ENCODE results near the gene ADSS1.

ADSS1 gene

GRCh38 chr14:104723651-104724406 lies at the start of gene ADSS1:
Gene ADSS1 (plus strand): TSS chr14:104724229. CDS start chr14:104724271, 42 bp downstream.
- H3K27ac ChIP-seq = peak within 1 kb of the TSS; percentile 77
- TF ChIP-seq, protein P1, sequence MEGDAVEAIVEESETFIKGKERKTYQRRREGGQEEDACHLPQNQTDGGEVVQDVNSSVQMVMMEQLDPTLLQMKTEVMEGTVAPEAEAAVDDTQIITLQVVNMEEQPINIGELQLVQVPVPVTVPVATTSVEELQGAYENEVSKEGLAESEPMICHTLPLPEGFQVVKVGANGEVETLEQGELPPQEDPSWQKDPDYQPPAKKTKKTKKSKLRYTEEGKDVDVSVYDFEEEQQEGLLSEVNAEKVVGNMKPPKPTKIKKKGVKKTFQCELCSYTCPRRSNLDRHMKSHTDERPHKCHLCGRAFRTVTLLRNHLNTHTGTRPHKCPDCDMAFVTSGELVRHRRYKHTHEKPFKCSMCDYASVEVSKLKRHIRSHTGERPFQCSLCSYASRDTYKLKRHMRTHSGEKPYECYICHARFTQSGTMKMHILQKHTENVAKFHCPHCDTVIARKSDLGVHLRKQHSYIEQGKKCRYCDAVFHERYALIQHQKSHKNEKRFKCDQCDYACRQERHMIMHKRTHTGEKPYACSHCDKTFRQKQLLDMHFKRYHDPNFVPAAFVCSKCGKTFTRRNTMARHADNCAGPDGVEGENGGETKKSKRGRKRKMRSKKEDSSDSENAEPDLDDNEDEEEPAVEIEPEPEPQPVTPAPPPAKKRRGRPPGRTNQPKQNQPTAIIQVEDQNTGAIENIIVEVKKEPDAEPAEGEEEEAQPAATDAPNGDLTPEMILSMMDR (IDR thresholded peaks at IDR 0.05) = peak; percentile 98
- TF ChIP-seq ZFX (IDR thresholded peaks at IDR 0.05; ENCODE audit: borderline replicate concordance) = no peak

DNA sequence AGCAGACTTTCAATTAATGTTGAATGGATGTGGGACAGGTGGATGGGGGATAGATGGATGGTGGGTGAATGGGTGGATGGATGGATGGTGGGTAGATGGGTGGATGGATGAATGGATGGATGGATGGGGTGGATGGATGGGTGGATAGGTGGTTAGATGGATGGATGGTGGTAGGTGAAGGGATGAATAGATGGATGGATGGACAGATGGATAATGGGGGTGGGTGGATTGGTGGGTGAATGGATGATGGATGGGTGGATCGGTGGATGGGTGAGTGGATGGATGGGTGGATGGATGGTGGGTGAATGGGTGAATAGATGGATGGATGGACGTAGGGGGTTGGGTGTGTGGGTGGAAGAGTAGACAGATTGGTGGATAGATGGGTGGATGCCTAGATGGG lies 48.6 kb upstream of the ADSS1 start:
- TF ChIP-seq ZFX (IDR thresholded peaks at IDR 0.05; ENCODE audit: borderline replicate concordance) = no peak
- TF ChIP-seq, protein P1 (IDR thresholded peaks at IDR 0.05) = no peak
- H3K27ac ChIP-seq = no peak overlapping the region

DNA sequence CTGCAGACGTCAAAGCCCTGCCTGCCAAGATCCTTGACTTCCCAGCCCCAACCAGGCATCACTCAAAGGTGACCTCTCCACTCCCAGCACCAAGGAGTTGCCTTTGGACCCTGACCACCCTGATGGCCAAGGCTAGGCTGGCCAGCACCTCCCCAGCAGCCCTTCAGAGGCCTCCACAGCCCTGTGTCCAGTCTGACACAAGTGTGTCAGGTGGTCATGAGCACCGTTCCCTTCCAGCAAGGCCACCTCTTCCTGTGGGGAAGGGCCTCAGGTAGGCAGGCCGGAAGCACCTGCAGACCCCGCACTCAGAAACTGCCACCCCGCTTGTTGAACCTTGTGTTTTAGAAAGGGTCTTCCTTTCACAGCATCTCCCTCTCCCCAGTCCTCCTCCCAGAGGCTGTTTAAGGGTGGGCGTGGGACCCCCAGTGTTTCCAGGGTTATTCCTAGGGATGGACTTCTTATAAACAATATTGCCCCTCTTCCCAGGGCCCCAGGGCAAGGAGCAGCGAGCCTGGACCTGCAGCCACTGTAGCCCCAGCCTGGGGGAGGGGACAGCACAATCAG lies 47.8 kb upstream of the ADSS1 start:
- no peak overlapping the region for H3K27ac ChIP-seq
- TF ChIP-seq, protein P1 (IDR thresholded peaks at IDR 0.05) = no peak
- no peak for TF ChIP-seq ZFX (IDR thresholded peaks at IDR 0.05; ENCODE audit: borderline replicate concordance)

- no peak for TF ChIP-seq ZFX (IDR thresholded peaks at IDR 0.05; ENCODE audit: borderline replicate concordance)
- TF ChIP-seq, protein P1 (IDR thresholded peaks at IDR 0.05) = no peak
- H3K27ac ChIP-seq = no peak overlapping the region
Observed at GRCh38 chr14:104676694-104677511, 47.1 kb upstream of the ADSS1 start.

DNA sequence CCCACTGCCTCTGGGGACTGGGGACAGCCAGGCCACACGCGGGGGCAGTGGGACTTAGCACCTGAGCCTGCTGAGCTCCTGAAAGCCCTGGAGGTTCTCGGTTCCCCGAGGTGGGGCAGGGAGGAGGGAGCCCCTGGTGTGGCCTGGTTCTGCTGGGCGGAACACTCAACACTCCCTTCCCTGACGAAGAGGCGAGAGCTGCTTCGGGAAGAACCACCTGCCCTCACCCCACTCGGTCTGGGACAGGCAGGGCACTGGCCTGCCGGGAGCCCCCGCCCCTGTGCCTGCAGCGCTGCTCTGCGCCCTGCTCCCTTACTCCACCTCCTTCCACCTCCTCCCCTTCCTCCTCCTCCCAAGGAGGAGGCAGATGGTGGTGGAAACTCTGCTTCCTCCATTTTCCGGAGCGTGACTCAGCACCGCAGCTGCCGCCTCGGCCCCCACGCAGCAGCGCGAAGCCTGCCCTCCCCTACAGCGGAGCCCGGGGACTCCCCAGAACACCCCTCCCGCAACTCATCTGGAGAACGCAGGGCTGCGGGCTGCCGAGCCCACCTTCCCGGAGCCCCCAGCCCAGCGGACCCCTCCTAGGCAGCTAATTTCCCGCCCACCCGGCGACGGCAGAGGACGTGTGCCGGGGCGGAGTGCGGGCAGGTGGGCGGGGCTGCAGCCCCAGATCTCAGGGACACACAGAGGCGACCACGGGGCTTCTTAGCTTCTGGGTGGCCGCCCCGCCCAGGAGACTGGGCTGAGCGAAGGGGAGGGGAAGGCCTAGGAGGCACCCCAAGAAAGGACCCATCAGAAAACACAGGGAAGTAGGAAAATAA lies 46.3 kb upstream of the ADSS1 start:
- H3K27ac ChIP-seq = peak overlapping the region; percentile 33; the same call in 1 of the 2 replicates
- no peak for TF ChIP-seq ZFX (IDR thresholded peaks at IDR 0.05; ENCODE audit: borderline replicate concordance)
- TF ChIP-seq, protein P1 (IDR thresholded peaks at IDR 0.05) = no peak

DNA sequence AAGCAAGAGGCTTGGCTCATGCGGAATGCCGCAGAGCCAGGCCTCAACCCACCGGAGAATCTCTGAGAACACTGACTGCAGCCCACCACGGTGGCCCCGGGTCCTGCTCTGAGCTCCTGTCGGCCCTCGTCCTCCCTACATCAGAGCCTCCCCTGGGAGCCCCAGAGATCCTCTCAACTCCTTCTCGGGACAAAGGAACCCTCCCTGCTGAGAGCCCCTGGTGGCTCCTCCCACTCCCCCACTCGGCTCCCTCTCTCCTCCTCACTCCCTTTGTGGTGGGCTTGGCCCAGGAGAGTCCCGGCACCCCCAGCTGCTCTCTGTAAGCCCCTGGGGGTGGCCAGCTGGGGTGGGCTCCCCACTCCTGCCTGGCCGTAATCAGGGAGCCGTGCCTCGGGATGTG lies 45.7 kb upstream of the ADSS1 start:
- no peak for TF ChIP-seq ZFX (IDR thresholded peaks at IDR 0.05; ENCODE audit: borderline replicate concordance)
- TF ChIP-seq, protein P1 (IDR thresholded peaks at IDR 0.05) = no peak
- no peak overlapping the region for H3K27ac ChIP-seq
